Cerebellar cortex (tissue), 1 donor: ENCODE measurements around the gene GPC1.

ENCODE experiments used
- DNase-seq: peaks from one replicate; pipeline ENCODE4 v3.0.0-alpha.2; 2015; ENCODE audit warnings: low spot score

The GPC1 gene

GRCh38 chr2:240499309-240500301 is 64.1 kb downstream of the GPC1 start:
- DNase-seq, result no peak

- DNase-seq, result no peak
Measured at GRCh38 chr2:240500561-240501423, 65.3 kb downstream of the GPC1 start.

GRCh38 chr2:240501531-240501991 is 66.1 kb downstream of the GPC1 start:
- no peak for DNase-seq

- no peak for DNase-seq
Measured at GRCh38 chr2:240502059-240502429, 66.6 kb downstream of the GPC1 start.

GRCh38 chr2:240502430-240503121 is 67.1 kb downstream of the GPC1 start:
- DNase-seq, result no peak

- DNase-seq, result no peak
Measured at GRCh38 chr2:240503375-240503774, 67.9 kb downstream of the GPC1 start.

- DNase-seq, result no peak
Measured at GRCh38 chr2:240503848-240504247, 68.4 kb downstream of the GPC1 start.

GRCh38 chr2:240505910-240506309 is 70.4 kb downstream of the GPC1 start:
- no peak for DNase-seq

- no peak for DNase-seq
Measured at GRCh38 chr2:240506406-240507059, 71.1 kb downstream of the GPC1 start.

- no peak for DNase-seq
Measured at GRCh38 chr2:240507060-240507777, 71.8 kb downstream of the GPC1 start.

- no peak for DNase-seq
Measured at GRCh38 chr2:240507778-240508251, 72.4 kb downstream of the GPC1 start.

- DNase-seq, result no peak
Measured at GRCh38 chr2:240508832-240509545, 73.5 kb downstream of the GPC1 start.

GRCh38 chr2:240509667-240510512 is 74.4 kb downstream of the GPC1 start:
- no peak for DNase-seq

- DNase-seq, result no peak
Measured at GRCh38 chr2:240510513-240511210, 75.2 kb downstream of the GPC1 start.

GRCh38 chr2:240511351-240512108 is 76.1 kb downstream of the GPC1 start:
- DNase-seq, result no peak

- no peak for DNase-seq
Measured at GRCh38 chr2:240512109-240512485, 76.6 kb downstream of the GPC1 start.

GRCh38 chr2:240512666-240513535 is 77.4 kb downstream of the GPC1 start:
- no peak for DNase-seq
